Measurements from ENCODE around the gene ANKZF1.

Gene ANKZF1

GRCh38 chr2:219284501-219285372 lies 55.1 kb downstream of the ANKZF1 start:
- no peak for FAIRE-seq

- no peak for FAIRE-seq
These were observed 55.7 kb downstream of the ANKZF1 start for GRCh38 chr2:219285373-219285735.

- no peak for FAIRE-seq
These were observed 56.4 kb downstream of the ANKZF1 start for GRCh38 chr2:219285894-219286425.

All from islet of Langerhans (tissue), 1 donor.